Fibroblast of lung (primary cell): ENCODE measurements around the gene CAMK1D.

ENCODE experiments used
- CTCF ChIP-seq, 2 donors: IDR thresholded peaks in 1 of 2; conservative IDR thresholded peaks in 1 of 2; 1 replicate in 1 of 2; 2 replicates in 1 of 2; pipeline ENCODE4 v1.5.1; 2011 to 2012; ENCODE audit warnings: low read length in 2 of 2, control low read depth in 1 of 2, inconsistent platforms in 1 of 2, low read depth in 1 of 2, mild to moderate bottlenecking in 1 of 2
- EZH2 ChIP-seq: IDR thresholded peaks from 2 replicates; pipeline ENCODE4 v1.5.1; 2012; ENCODE audit warnings: low read length, control low read depth, mild to moderate bottlenecking; ENCODE audit errors: missing control alignments

DNA sequence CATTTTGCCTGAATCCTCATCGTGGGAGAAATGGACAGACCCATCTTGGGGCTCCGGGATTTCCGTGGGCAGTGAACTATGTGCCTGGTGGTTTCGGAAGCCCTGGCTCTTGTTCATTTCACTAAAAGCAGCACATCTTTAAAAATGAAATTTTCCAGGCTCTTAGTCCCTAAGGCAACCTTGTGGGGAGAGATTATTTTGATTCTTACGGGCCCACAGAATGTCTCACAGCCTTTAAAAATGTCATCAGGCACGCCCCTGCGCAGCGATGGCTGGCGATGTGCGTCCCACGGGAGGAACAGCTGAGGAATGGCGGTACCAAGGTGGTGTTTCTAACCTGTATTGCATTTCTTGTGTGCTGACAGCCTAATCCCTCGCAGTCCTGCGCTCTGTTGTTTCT, 462.5 kb downstream of the CAMK1D start:
- no peak for TF ChIP-seq CTCF (conservative IDR thresholded peaks at IDR 0.05 in 1 of 2, IDR thresholded peaks at IDR 0.05 in 1 of 2; ENCODE audit: low read depth in 1 of 2, low read length in 2 of 2)
- no peak for TF ChIP-seq EZH2
